Psoas muscle (tissue), 8 donors: ENCODE results near the gene B4GALT6. TPM values are rescaled to one million over a fixed set of nuclear protein-coding genes. Genes with fewer than 3 reads are reported as not detected.

ENCODE experiments used
- ATAC-seq, 4 donors: fragments of 200-7000 bp; cut with Tn5 transposase; one replicate each; pipeline ENCODE4 v1.9.1; 2020; ENCODE audit warnings: moderate library complexity in 3 of 4, mild to moderate bottlenecking in 2 of 4
- DNase-seq, 2 donors: peaks; one replicate each; pipeline ENCODE4 v3.0.0-alpha.2; 2020
- H3K27ac ChIP-seq: fragments of 200-600 bp; one replicate; pipeline ENCODE4 v1.8.0; 2022
- H3K27me3 ChIP-seq, 3 donors: fragments of 200-600 bp in 1 of 3; one replicate each; pipeline versions ENCODE4 v1.6.1 to v1.8.0; 2013 to 2022; ENCODE audit warnings: low read length in 2 of 3, mild to moderate bottlenecking in 2 of 3, moderate library complexity in 1 of 3; ENCODE audit not compliant: insufficient read depth in 3 of 3
- H3K36me3 ChIP-seq, 2 donors: fragments of 200-600 bp in 1 of 2; one replicate each; pipeline versions ENCODE4 v1.6.1 to v1.8.0; 2013 to 2022; ENCODE audit warnings: low read depth in 1 of 2, mild to moderate bottlenecking in 1 of 2, moderate library complexity in 1 of 2; ENCODE audit not compliant: insufficient read depth in 1 of 2
- H3K4me1 ChIP-seq: fragments of 200-600 bp; one replicate; pipeline ENCODE4 v1.8.0; 2022
- H3K4me3 ChIP-seq: fragments of 200-600 bp; one replicate; pipeline ENCODE4 v1.8.0; 2022; ENCODE audit warnings: mild to moderate bottlenecking
- H3K9me3 ChIP-seq: fragments of 200-600 bp; one replicate; pipeline ENCODE4 v1.8.0; 2022
- CTCF ChIP-seq: fragments of 200-600 bp; IDR thresholded peaks from one replicate; pipeline ENCODE4 v1.8.0; 2022; ENCODE audit warnings: antibody characterized with exemption
- WGBS, 3 donors: extraction: QIAGEN DNeasy Blood & Tissue Kit; methylation state at CpG; one replicate each; pipeline versions ENCODE4 v1.1.6 to v1.1.7; 2013; 5-methylcytosine and 5-hydroxymethylcytosine counted together
- intact Hi-C, 2 donors: fragments of 100-400 bp; cut with DNase I; formaldehyde crosslinking; loops; one replicate each; pipeline versions ENCODE4 v1.11.0 to v1.14.2; 2022
- polyA plus RNA-seq, 3 donors: library from polyadenylated mRNA; stranded (reverse); fragments of 200-250 nt; gene quantifications; one replicate each; pipeline ENCODE4 v1.2.3, GENCODE V29; 2013
- total RNA-seq, 4 donors: library from RNA; stranded (reverse); fragmentation: NEBNext Ultra II Directional in 2 of 4; extraction: Animal tissue kit (Norgen Biotek cat#: 25700) in 2 of 4; gene quantifications; one replicate each; pipeline versions ENCODE4 v1.2.1 to v1.2.4, GENCODE V29; 2021 to 2023
- donor health status: healthy with polysubstance abuse.
- donor health status: DM: no; HTN: no; CAD: no; lungs with moderate emphysema.
- donor health status: Bipolar disorder and iron deficiency.
- donor health status: healthy.
- donor health status: DM: yes; HTN: yes; CAD: no.
- donor health status: DM: no; HTN: no; CAD: no.
- donor health status: DM: no; HTN: no; CAD: no.
- donor health status: DM: yes; HTN: yes; CAD: no.

B4GALT6 gene
- total and polyA plus RNA-seq, 7 donors = 0.98 to 13.3 (median 6.7) TPM

GRCh38 chr18:31617031-31617717 is 67.2 kb downstream of the B4GALT6 start:
- TF ChIP-seq CTCF = no peak
- no peak overlapping the region for H3K4me3 ChIP-seq
- H3K9me3 ChIP-seq = no peaks in the 10 kb centered on the region
- DNase-seq (no peak), ATAC-seq (no peak)
- intact Hi-C loops = no loop called here
- H3K27me3 ChIP-seq = peaks cover 0 to 3% (median 0%) of the 10 kb centered on the region in 3 donors
- H3K36me3 ChIP-seq = no peaks in the 10 kb centered on the region
- H3K27ac ChIP-seq = no peak overlapping the region
- 67 to 70% (median 68%) methylated on average over 5 of the region's 5 CpGs for WGBS, 3 donors
- H3K4me1 ChIP-seq = peaks cover 14% of the 10 kb centered on the region

DNA sequence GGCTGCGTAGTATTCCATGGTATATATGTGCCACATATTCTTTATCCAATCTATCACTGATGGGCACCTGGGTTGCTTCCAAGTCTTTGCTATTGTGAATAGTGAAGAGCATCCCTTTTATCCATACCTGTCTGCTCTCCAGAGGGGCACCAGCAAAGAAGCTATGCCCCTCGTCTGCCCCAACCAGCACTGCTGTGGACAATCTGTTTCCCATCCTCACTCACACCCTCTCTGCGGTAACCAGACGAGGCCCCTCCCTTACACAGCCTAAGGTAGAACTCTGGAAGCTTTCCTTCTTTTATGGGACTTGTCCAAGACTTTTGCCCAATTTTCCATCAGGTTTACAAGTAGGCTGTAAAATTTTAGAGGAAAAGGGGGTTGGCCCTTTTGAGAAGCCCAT is 67.8 kb downstream of the B4GALT6 start:
- H3K4me3 ChIP-seq = no peak overlapping the region
- no peaks in the 10 kb centered on the region for H3K9me3 ChIP-seq
- TF ChIP-seq CTCF = no peak
- no peak for DNase-seq
- 89 to 91% (median 91%) methylated on average over 4 of the region's 4 CpGs for WGBS, 3 donors
- ATAC-seq = no peak
- H3K27ac ChIP-seq = no peak overlapping the region
- peaks cover 20% of the 10 kb centered on the region for H3K4me1 ChIP-seq
- no peaks in the 10 kb centered on the region for H3K36me3 ChIP-seq
- H3K27me3 ChIP-seq = peaks cover 0 to 3% (median 0%) of the 10 kb centered on the region in 3 donors
- intact Hi-C loops = no loop called here

DNA sequence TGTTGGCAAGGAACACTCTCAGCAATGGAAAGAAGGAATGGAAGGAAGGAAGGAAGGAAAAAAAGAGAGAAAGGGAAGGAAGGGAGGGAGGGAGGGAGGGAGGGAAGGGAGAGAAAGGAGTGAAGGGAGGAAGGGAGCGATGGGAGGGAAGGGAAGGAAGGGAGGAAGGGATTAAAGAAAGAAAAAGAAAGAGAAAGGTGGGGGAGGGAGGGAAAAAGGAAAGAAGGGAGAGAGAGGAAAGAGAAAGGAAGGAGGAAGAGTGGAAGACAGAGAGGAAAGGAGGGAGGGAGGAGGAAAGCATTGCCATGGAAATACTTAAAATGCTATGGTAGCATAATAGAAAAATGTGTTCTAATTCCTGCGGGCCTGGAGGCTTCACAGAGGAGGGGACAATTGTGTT is 70.3 kb downstream of the B4GALT6 start:
- H3K36me3 ChIP-seq = no peaks in the 10 kb centered on the region
- no peaks in the 10 kb centered on the region for H3K27me3 ChIP-seq
- peaks cover 25% of the 10 kb centered on the region for H3K4me1 ChIP-seq
- no peaks in the 10 kb centered on the region for H3K9me3 ChIP-seq
- TF ChIP-seq CTCF = no peak
- ATAC-seq = no peak
- intact Hi-C loops = no loop called here
- no peak for DNase-seq
- no peak overlapping the region for H3K4me3 ChIP-seq
- no peak overlapping the region for H3K27ac ChIP-seq
- WGBS, 3 donors = 70 to 82% (median 78%) methylated on average over 2 of the region's 2 CpGs

DNA sequence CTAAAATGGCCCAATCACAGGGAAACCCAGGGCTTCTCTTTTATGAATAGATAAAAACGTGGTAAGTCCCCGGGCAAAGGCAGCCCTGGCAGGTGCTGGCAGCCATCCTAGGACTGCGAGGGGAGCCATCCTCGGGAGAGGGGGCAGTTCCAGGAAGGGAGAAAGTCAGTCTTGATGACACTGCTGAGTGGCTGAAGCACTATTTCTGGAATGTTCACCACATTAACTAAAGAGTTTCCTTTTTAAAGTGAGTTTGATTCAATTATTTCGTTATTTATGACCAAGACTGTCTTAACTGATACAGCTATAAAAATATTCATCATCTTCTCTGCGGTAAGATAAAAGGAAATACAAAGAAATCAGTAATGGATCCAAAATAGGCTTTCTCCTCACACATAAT is 72.3 kb downstream of the B4GALT6 start:
- H3K4me1 ChIP-seq = peaks cover 25% of the 10 kb centered on the region
- H3K4me3 ChIP-seq = no peak overlapping the region
- no peak for DNase-seq
- WGBS, 3 donors = 40 to 46% (median 40%) methylated on average over 6 of the region's 6 CpGs
- no peaks in the 10 kb centered on the region for H3K27me3 ChIP-seq
- intact Hi-C loops = no loop called here
- H3K36me3 ChIP-seq = no peaks in the 10 kb centered on the region
- peak in 2 of 4 donors; percentile 21 to 46 for ATAC-seq
- TF ChIP-seq CTCF = no peak
- H3K9me3 ChIP-seq = no peaks in the 10 kb centered on the region
- H3K27ac ChIP-seq = no peak overlapping the region

DNA sequence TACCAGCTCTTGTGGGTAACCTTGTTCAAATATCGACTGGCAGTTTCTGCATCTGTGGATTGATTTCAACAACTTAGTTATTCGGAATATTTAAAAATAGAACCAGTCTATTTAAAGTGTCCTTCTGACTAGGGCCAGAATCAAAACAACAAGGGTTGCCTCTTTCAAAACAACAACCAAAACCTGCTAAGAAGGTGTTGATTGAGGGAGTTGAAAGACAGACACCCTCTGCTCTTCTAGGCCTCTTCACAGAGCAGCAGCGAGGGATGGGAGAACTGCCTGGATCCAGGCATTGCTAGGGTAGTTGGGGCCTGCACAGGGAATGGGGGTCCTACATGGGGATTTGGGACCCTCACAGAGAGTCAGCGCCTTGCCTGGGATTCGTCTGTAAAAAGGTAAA is 72.9 kb downstream of the B4GALT6 start:
- H3K9me3 ChIP-seq = no peaks in the 10 kb centered on the region
- 55 to 76% (median 61%) methylated on average over 5 of the region's 5 CpGs for whole genome bisulfite sequencing, 3 donors
- intact Hi-C loops = no loop called here
- no peak for ATAC-seq
- no peak for DNase-seq
- H3K27me3 ChIP-seq = no peaks in the 10 kb centered on the region
- peaks cover 25% of the 10 kb centered on the region for H3K4me1 ChIP-seq
- no peak overlapping the region for H3K4me3 ChIP-seq
- no peak for TF ChIP-seq CTCF
- no peak overlapping the region for H3K27ac ChIP-seq
- H3K36me3 ChIP-seq = no peaks in the 10 kb centered on the region
